ENCODE data around the gene ARID4B.
A peak's percentile ranks its signal among the peaks of the same experiment; 100 is the strongest.

The ARID4B gene

DNA sequence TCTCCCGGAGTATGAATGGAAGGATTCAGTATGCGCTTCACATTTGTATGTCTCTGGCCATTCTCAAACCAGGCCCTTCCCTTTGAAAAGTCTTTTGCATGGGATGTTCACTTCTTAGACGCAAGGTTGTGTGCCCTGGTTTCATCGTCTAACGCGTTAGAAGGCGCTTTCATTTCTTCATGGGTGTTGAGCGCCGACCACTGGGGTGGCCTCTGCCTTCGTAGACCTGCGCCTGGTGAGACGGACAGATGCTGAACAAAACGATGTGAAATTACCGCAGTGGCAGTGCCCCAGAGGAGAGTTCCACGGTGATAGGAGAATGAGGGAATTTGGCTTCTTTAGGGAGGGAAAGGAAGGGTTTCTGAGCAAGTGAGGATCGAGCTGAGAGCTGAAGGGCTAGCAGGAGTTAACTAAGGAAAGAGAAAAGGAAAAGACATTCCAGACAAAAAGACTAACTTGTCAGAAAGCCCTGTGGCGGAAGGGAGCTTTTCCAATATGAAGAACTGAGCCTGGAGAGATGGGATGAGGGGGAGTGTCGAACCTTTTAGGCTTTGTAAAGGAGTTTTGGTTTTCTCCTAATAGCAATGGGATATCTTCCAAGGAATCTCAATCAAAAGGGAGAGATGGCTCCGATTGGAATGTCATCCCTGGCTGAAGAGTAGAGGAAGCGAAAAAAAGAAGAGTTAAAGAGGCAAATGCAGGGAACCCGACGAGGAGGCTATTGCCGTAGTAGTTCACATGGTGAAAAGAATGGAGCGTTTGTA is 1.3 kb upstream of the ARID4B start:
- Histone ChIP-seq H3K36me3 (peaks cover 4% of the 10 kb centered on the region; the same call in 1 of the 2 replicates), H3K9ac (peak overlapping the region; percentile 89), H3K27ac (peak overlapping the region; percentile 86), H3K27me3 (no peaks in the 10 kb centered on the region), H3K4me2 (peak overlapping the region; percentile 86), H3K9me3 (no peaks in the 10 kb centered on the region), H4K20me1 (peaks cover 65% of the 10 kb centered on the region), H3K4me1 (peaks cover 46% of the 10 kb centered on the region), H3K4me3 (peak overlapping the region; percentile 74)
- no peak for TF ChIP-seq Cebpa-rat (IDR thresholded peaks at IDR 0.05)

DNA sequence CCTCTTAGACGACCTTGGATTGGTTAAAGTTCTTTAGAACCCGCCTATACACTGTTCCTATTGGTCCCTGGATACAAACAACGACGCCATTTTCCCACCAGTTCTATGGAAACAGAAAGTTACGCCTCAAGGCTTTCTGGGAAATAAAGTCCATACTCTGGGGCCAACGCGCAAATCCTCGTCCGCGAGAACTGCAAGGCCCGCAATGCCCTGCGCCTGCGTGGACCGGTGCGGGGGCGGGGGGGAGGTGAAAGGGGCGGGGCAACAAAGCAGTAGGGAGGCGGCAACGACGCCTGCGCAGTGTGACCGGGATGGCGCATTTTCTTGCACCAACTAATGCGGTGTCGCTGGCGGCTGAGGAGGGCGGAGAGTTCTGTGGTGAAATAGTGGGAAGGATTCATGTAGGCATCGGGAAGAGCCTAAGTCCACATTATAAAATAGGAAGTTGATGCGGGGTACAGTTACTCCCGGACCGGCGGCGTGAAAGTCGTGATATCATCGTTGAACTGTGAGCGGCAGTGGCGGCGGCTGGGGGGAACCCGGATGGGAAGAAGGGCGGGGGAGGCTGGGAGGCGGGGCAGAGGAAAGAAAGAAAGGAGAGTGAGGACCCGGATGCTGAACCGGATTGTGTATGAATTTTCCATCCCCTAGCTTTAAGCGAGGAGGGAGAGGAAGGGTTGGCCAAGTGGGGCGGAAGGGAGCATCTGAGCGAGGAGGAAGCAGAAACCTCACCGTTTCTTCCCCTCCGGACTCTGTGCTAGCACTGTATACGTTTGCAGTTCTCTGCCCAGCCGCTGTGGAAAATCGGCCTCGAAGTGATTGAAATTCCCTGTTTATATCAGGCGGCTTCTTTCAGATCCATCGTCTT is 526 bp upstream of the ARID4B start, which contains the start of gene GGPS1:
TSS of gene GGPS1 (plus strand) at position 300 of the 868 bp plus-strand sequence. CDS start 6,695 bp downstream, outside the sequence.
- Histone ChIP-seq H3K4me2 (peak within 1 kb of the TSS; percentile 86), H3K36me3 (peaks cover 11% of the 10 kb centered on the region), H3K27ac (peak within 1 kb of the TSS; percentile 96), H3K9me3 (no peaks in the 10 kb centered on the region), H3K4me3 (peak within 1 kb of the TSS; percentile 99), H3K9ac (peak within 1 kb of the TSS; percentile 99), H3K27me3 (no peaks in the 10 kb centered on the region), H4K20me1 (peaks cover 73% of the 10 kb centered on the region), H3K4me1 (peaks cover 51% of the 10 kb centered on the region)
- no peak for TF ChIP-seq Cebpa-rat (IDR thresholded peaks at IDR 0.05)

DNA sequence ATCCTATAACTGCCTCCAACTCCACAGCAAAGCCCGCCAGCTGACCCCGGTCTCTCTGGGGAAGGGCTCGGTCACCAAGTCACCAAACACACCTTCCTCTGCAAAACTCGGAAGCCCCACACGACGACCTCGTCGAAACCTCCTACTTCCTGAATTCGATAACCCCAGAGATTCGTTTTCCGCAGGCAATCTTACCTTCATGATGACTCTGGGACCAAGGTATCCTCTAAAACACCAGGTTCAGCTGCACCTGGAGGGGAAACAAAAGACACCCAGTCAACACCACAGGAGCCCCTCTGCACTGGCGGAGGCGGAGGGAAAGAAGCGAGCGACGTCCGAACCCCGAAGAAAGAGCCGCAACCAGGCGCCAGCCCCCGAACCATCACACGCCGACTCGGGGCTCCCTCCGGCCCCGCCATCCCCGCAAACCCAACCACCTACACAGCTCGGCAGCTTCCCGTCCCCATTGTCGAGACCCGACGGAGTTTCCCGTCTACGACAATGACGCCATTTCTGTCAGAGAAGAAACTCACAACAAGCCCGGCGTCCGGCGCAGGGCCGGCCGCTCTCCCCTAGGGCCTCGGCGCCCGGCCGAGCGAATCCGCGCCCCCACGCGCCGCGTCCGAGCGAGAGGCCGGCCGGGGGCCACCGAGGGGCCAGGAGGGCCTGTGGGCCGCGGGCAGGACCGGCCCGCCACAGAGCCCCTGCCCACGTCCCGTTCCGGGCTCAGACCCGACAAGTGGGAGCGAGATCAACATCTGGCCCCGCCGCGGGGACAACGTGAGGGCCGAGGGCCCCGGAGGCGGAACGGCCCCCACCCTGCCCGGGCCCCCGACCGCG is 1.0 kb downstream of the ARID4B start:
- Histone ChIP-seq H3K4me3 (peak overlapping the region; percentile 99), H3K36me3 (peaks cover 26% of the 10 kb centered on the region), H3K9me3 (no peaks in the 10 kb centered on the region), H3K4me2 (peak overlapping the region; percentile 71), H3K4me1 (peaks cover 55% of the 10 kb centered on the region), H3K27ac (peak overlapping the region; percentile 96), H4K20me1 (peaks cover 88% of the 10 kb centered on the region), H3K27me3 (no peaks in the 10 kb centered on the region), H3K9ac (peak overlapping the region; percentile 99)
- no peak for TF ChIP-seq Cebpa-rat (IDR thresholded peaks at IDR 0.05)

- H3K9ac ChIP-seq, result peak overlapping the region; percentile 99
- H3K27ac ChIP-seq, result 0 out of 2 replicates have a peak overlapping the region, but pooled peaks have one; percentile 96
- peak overlapping the region; percentile 99 for H3K4me3 ChIP-seq
- H4K20me1 ChIP-seq, result peaks cover 88% of the 10 kb centered on the region
- H3K27me3 ChIP-seq, result no peaks in the 10 kb centered on the region
- peaks cover 37% of the 10 kb centered on the region for H3K36me3 ChIP-seq
- peak overlapping the region; percentile 71 for H3K4me2 ChIP-seq
- no peak for TF ChIP-seq Cebpa-rat (IDR thresholded peaks at IDR 0.05)
- peaks cover 45% of the 10 kb centered on the region for H3K4me1 ChIP-seq
- no peaks in the 10 kb centered on the region for H3K9me3 ChIP-seq
Observed at GRCh38 chr1:235325854-235326253, 2.1 kb downstream of the ARID4B start.

- Histone ChIP-seq H3K27me3 (no peaks in the 10 kb centered on the region), H3K9me3 (no peaks in the 10 kb centered on the region), H3K9ac (peak overlapping the region; percentile 99; the same call in 1 of the 2 replicates), H3K4me1 (peaks cover 37% of the 10 kb centered on the region), H3K27ac (no peak overlapping the region), H3K4me2 (peak overlapping the region; percentile 71), H4K20me1 (peaks cover 88% of the 10 kb centered on the region), H3K4me3 (peak overlapping the region; percentile 99), H3K36me3 (peaks cover 44% of the 10 kb centered on the region)
- no peak for TF ChIP-seq Cebpa-rat (IDR thresholded peaks at IDR 0.05)
Observed at GRCh38 chr1:235325139-235325538, 2.8 kb downstream of the ARID4B start.

- H3K27ac ChIP-seq, result no peak overlapping the region
- H3K27me3 ChIP-seq, result no peaks in the 10 kb centered on the region
- H3K9ac ChIP-seq, result peak overlapping the region; percentile 44; the same call in 1 of the 2 replicates
- H3K4me3 ChIP-seq, result no peak overlapping the region
- no peaks in the 10 kb centered on the region for H3K9me3 ChIP-seq
- H3K4me1 ChIP-seq, result peaks cover 36% of the 10 kb centered on the region
- H3K4me2 ChIP-seq, result peak overlapping the region; percentile 71
- TF ChIP-seq Cebpa-rat (IDR thresholded peaks at IDR 0.05), result no peak
- H4K20me1 ChIP-seq, result peaks cover 88% of the 10 kb centered on the region
- H3K36me3 ChIP-seq, result peaks cover 53% of the 10 kb centered on the region
Observed at GRCh38 chr1:235324296-235324695, 3.7 kb downstream of the ARID4B start.

GRCh38 chr1:235320521-235321179 is 7.3 kb downstream of the ARID4B start:
- no peaks in the 10 kb centered on the region for H3K27me3 ChIP-seq
- no peak for TF ChIP-seq Cebpa-rat (IDR thresholded peaks at IDR 0.05)
- no peak overlapping the region; the same call in 1 of the 2 replicates for H3K9ac ChIP-seq
- H3K4me1 ChIP-seq, result peaks cover 37% of the 10 kb centered on the region
- no peaks in the 10 kb centered on the region for H3K9me3 ChIP-seq
- peaks cover 75% of the 10 kb centered on the region for H3K36me3 ChIP-seq
- no peak overlapping the region for H3K4me2 ChIP-seq
- no peak overlapping the region for H3K4me3 ChIP-seq
- H4K20me1 ChIP-seq, result peaks cover 100% of the 10 kb centered on the region
- no peak overlapping the region for H3K27ac ChIP-seq

- no peak overlapping the region for H3K9ac ChIP-seq
- no peaks in the 10 kb centered on the region for H3K9me3 ChIP-seq
- H3K27me3 ChIP-seq, result no peaks in the 10 kb centered on the region
- no peak for TF ChIP-seq Cebpa-rat (IDR thresholded peaks at IDR 0.05)
- H3K4me3 ChIP-seq, result no peak overlapping the region
- H3K36me3 ChIP-seq, result peaks cover 75% of the 10 kb centered on the region
- 0 out of 2 replicates have a peak overlapping the region, but pooled peaks have one; percentile 18 for H3K4me2 ChIP-seq
- H4K20me1 ChIP-seq, result peaks cover 100% of the 10 kb centered on the region
- H3K4me1 ChIP-seq, result peaks cover 28% of the 10 kb centered on the region
- no peak overlapping the region for H3K27ac ChIP-seq
Observed at GRCh38 chr1:235319255-235319654, 8.7 kb downstream of the ARID4B start.

Data from BLaER1 (cell line).